Nucleus accumbens (tissue), 56 donors: Measurements from ENCODE around the gene ZKSCAN4.

Source experiments
- DNase-seq, 56 donors: peaks; one replicate each; lab custom pipeline; 2025; lab: John Stamatoyannopoulos, UW

ZKSCAN4 gene

DNA sequence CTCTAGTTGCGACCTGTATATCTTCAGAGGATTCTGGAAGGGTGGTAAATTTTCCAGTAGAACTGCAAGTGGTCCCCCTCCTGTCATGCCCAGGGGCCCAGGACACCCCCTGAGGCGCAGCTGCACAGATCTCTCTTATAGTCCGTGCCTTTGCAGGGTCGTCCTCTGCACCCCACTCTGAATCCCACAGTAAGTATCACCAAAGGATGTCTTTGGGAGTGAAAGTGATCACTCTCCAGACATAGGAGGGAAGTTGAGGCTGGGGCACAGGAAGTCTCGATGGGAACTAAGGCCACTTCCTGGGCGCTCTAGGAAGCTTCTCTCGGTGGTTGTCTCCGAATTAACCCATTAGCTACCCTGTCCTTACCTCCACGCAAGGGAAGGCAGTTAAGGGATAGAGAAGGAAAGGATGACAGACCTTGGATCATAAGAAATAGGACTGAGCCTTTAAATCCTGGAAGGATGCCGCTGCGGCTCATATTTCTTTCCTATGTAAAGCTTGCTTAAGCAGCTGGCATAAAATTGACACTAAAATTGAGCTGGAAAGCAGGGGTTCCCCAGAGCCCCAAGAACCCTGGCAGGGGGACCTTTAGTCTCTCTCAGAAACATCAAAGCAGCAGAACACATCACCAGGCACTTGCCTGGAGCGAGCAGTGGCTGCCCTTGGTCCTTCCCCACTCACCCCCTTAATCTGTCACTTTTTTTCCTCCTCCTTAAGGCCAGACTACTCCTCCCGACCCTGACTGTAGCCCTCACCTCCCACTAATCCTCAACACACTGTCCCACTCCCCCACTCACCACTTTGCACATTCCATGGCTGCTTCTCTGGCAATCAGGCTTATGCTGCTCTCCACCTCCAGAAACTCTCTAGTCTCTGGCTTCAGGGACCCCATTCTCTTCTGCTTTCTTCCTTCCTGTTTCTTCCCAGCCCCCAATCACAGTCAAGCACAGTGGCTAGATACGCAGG is at the start of gene ZKSCAN4:
ZKSCAN4 (minus strand) TSS at position 261 of the 967 bp plus-strand sequence. CDS start 289 bp downstream, outside the sequence.
- peak in 54 of 56 donors; percentile 14 to 90 (median 66) for DNase-seq

GRCh38 chr6:28296520-28297060 is 44.5 kb upstream of the ZKSCAN4 start:
- DNase-seq: no peak

DNA sequence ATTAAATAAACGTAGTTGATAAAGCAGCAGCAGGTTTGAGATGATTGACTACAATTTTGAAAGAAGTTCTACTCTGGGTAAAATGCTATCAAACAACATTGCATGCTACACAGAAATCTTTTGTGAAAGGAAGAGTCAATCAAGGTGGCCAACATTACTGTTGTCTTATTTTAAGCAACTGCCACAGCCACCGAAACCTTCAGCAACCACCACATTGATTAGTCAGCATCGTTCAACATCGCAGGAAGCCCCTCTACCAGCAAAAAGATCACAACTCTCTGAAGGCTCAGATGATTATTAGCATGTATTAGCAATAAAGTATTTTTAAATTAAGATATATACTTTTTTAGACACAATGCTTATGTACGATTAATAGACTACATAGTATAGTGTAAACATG is 43.3 kb upstream of the ZKSCAN4 start:
- DNase-seq: no peak

- no peak for DNase-seq
Observed at GRCh38 chr6:28291573-28291972, 39.5 kb upstream of the ZKSCAN4 start.

DNA sequence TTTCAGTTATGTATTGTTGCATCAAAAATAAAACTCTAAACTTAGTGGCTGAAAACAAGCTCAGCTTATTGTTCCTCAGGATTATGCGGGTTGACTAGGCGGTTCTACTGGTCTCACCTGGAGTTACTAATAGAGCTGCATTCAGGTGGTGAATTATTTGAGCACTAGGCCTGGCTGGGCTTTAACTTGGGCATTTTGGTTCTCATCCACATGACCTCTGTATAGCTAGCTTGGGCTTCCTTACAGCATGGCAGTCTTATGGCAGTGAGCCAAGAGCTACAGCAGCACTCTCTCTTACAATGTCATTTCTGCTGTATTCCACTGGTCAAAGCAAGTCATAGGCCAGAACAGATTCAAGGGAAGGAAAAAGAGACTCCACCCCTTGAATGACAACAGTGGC is 30.9 kb upstream of the ZKSCAN4 start:
- DNase-seq: no peak

DNA sequence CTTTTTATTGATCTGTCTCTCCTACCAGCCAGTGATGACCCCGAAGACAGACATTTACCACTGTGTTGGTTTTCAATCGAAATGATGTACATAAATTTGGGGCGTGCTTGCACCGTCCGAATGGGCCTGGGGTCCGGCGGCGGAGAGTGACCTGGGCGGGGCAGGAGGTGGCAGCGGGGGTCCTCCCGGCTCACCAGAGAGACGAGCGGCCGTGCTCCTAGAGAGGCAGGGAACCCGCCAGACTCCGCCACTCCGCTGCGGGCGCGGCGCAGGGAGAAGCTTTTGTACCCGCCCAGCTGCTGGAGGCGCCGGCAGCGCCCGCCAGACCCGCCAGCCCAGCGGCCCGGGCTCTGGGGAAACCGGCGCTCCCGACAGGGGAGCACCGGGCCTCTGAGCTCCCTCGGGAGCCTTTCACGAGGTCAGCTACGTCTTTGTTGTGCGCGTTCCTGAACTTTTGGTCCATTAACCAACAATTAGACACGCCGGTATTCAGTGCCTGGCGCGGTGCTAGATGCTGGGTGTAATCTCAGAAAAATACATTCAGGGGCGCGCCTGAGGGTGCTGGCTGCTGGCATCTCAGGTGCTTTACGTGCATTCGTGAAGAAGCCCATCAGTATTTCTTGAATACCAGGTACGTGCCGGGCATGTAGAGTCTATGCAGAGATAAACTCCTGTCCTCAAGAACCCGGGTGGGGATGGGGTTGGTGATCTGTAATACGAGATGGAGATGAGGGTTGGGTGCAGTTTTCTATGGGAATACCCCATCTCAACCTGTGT is 29.4 kb upstream of the ZKSCAN4 start, which contains the start of gene PGBD1:
PGBD1 (plus strand) TSS at position 285 of the 777 bp plus-strand sequence. CDS start 2,242 bp downstream, outside the sequence.
- DNase-seq: peak in 51 of 56 donors; percentile 3 to 81 (median 37)

DNA sequence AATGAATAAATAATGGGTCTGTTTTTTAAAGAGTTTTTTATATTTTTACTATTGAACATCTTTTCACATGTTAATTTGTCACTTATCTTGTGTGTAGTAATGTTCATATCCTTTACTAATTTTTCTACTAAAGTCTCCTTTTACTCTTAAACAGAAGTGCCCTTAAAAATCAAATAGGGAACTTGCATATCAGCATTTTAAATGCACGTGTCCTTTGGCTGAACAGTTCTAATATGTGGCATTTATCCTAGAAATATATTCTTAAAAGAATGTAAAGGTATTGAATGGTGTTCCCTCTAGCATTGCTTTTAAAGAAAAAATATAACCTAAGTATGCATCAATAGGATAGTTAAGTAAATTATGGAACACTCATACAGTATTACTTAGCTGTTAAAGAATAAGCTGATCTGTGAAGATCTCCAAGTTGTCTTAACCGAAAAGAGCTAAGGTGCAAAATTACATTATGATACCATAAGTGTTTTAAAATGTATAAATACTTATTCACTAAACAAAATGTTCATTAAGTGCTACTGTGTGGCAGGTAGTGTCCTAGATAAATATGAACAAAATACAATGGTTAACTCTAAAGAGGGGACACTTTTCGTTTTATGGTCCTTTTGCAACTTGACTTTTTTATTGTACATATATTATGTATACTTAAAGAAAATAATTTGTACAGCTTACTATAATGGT is 28.7 kb upstream of the ZKSCAN4 start:
- no peak for DNase-seq

GRCh38 chr6:28277746-28278145 is 25.7 kb upstream of the ZKSCAN4 start:
- no peak for DNase-seq

DNA sequence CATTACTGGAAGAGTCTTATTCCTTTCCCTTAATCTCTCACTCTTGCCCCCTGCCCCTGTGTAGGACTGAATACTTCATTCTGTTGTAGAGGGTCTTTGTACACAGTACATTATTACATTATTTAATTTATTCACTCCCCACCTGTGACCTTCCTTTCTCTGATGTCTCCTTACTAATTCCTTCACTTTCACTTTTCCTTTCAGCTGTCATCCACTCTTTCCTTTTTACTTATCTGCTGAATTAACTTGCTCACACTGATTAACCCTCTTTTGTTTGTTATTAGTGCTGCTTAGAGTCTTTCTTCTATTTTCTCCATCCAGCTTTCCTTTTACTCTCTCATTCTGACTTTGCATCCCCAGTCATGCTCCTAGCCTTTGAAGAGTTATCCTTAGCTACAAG is 22.8 kb upstream of the ZKSCAN4 start:
- no peak for DNase-seq

DNA sequence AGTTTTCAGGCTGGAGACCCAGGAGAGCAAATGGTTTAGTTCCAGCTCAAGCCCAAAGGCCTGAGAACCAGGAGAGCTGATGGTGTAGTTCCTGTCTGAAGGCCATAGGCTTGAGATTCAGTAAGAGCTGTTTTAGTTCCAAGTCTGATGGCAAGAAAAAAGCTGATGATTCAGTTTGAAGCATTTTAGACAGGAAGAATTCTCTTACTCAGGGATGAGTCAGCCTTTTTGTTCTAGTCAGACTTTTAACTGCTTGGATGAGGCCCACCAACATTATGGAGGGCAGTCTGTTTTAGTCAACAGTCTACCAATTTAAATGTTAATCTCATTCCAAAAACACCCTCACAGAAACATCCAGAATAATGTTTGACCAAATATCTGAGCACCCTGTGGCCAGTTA is 17.4 kb upstream of the ZKSCAN4 start:
- no peak for DNase-seq

DNA sequence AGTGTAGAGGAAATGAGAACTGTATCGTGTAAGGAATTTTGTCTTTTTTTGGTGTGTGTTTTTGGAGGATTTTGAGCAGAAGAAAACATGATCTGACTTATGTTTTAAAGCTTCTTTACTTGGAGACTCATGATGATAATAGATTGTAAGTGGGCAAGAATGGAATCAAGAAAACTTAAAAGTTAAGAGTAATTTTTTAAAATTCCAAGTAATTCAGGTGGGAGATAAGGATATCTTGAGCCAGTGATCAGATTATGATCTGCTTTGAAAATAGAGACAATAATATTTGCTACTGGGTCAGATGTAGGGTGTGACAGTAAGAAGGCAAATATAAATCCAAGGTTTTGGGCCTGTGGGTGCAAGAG is 15.6 kb upstream of the ZKSCAN4 start:
- DNase-seq: no peak

GRCh38 chr6:28266962-28267694 is 15.1 kb upstream of the ZKSCAN4 start, which contains the start of gene ZSCAN26:
Gene ZSCAN26 (plus strand): TSS chr6:28267143. CDS start chr6:28271920, 4,777 bp downstream.
- peak in 55 of 56 donors; percentile 27 to 90 (median 75) for DNase-seq

- no peak for DNase-seq
Observed at GRCh38 chr6:28266563-28266961, 14.5 kb upstream of the ZKSCAN4 start.

GRCh38 chr6:28264834-28265401 is 12.8 kb upstream of the ZKSCAN4 start:
- no peak for DNase-seq

GRCh38 chr6:28263922-28264321 is 11.9 kb upstream of the ZKSCAN4 start:
- no peak for DNase-seq

DNA sequence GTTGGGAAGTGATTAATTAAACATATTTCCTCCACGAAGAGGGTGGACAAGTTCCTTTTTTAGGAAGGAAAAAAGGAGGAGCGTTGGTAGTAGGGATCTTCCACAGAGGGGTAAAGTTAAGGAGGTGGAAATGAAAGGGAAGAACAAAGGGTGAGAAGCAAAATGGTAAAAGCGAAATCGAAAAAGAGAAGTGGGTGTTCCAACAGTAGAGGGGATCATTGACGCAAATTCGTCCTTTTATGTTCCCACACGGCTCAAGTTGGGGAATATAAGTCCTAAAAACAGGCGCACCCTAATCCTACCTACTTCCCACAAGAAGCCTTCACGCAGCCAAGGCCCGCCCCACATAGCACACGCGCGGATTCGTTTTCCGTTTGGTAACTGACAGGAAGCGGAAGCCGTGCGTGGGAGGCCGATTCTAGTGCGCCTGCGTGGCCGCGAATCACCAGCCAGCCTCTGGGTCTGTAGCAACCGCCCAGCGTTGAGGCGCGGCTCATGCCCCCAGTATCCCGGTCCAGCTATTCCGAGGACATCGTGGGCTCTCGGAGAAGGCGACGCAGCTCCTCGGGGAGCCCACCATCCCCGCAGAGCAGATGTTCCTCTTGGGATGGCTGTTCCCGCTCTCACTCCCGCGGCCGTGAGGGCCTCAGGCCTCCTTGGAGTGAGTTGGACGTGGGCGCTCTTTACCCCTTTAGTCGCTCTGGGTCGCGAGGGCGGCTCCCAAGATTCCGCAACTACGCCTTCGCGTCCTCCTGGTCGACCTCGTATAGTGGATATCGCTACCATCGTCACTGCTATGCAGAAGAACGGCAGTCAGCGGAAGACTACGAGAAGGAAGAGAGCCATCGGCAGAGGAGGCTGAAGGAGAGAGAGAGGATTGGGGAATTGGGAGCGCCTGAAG is 7.1 kb upstream of the ZKSCAN4 start, which contains the start of gene NKAPL:
NKAPL (plus strand) TSS at position 421 of the 901 bp plus-strand sequence; CDS start at position 496, 75 bp downstream.
- DNase-seq: peak in 49 of 56 donors; percentile 6 to 77 (median 40)

DNA sequence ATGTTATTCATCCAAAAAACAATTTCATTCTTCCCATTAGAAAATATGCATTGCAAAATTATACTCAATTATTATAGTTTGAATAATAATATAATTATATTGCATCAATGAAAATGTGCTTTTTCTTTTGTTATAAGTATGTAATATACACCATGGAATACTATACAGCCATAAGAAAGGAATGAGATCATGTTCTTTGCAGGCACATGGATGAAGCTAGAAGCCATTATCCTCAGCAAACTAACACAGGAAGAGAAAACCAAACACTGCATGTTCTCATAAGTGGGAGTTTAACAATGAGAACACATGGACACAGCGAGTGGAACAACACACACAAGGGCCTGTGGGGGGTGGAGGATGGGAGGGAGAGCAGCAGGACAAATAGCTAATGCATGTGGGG is 5.0 kb upstream of the ZKSCAN4 start:
- no peak for DNase-seq

GRCh38 chr6:28254121-28254519 is 2.1 kb upstream of the ZKSCAN4 start:
- no peak for DNase-seq
